Progenitor cell of endocrine pancreas (in vitro differentiated cells): ENCODE results near the gene AHSP. TPM values are rescaled to one million over a fixed set of nuclear protein-coding genes. Genes with fewer than 3 reads are reported as not detected.
A peak's percentile ranks its signal among the peaks of the same experiment; 100 is the strongest.
"Not testable (repeated sequence)": the region's sequence is repeated elsewhere in the genome, so short reads cannot be mapped to it uniquely, and the experiment has no call there.

Source experiments
- DNase-seq: peaks from one replicate; pipeline ENCODE4 v3.0.0; 2021; ENCODE audit warnings: low spot score; ENCODE audit not compliant: unreplicated experiment
- H3K27ac Mint-ChIP-seq: 2 replicates; pipeline ENCODE4 v1.8.0; 2021; ENCODE audit warnings: mild to moderate bottlenecking, moderate library complexity, mixed read lengths
- H3K27me3 Mint-ChIP-seq: 2 replicates; pipeline ENCODE4 v1.8.0; 2021; ENCODE audit warnings: mixed read lengths
- H3K36me3 Mint-ChIP-seq: 2 replicates; pipeline ENCODE4 v1.8.0; 2022; ENCODE audit warnings: mixed read lengths; ENCODE audit not compliant: insufficient read depth
- H3K4me1 Mint-ChIP-seq: 2 replicates; pipeline ENCODE4 v1.8.0; 2021; ENCODE audit warnings: low read depth, mixed read lengths
- H3K4me3 Mint-ChIP-seq: 2 replicates; pipeline ENCODE4 v1.8.0; 2021; ENCODE audit warnings: low read depth, mild to moderate bottlenecking, moderate library complexity, mixed read lengths
- H3K9me3 Mint-ChIP-seq: 2 replicates; pipeline ENCODE4 v1.8.0; 2021; ENCODE audit warnings: low read depth, mixed read lengths
- CTCF ChIP-seq: fragments of 200-600 bp; sonication (generic); IDR thresholded peaks from one replicate; pipeline ENCODE4 v1.5.0; 2021; ENCODE audit warnings: antibody characterized with exemption, mild to moderate bottlenecking; ENCODE audit not compliant: unreplicated experiment
- long read RNA-seq: library from polyadenylated mRNA; unstranded; transcript quantifications from one replicate; pipeline ENCODE4 v2.0.0, GENCODE V29; 2020
- total RNA-seq: library from RNA; stranded (reverse); gene quantifications from 2 replicates; pipeline ENCODE4 v1.2.1, GENCODE V29; 2021

The AHSP gene, protein sequence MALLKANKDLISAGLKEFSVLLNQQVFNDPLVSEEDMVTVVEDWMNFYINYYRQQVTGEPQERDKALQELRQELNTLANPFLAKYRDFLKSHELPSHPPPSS
- not detected in 2 replicates for total RNA-seq
- long read RNA-seq, result 0 reads

DNA sequence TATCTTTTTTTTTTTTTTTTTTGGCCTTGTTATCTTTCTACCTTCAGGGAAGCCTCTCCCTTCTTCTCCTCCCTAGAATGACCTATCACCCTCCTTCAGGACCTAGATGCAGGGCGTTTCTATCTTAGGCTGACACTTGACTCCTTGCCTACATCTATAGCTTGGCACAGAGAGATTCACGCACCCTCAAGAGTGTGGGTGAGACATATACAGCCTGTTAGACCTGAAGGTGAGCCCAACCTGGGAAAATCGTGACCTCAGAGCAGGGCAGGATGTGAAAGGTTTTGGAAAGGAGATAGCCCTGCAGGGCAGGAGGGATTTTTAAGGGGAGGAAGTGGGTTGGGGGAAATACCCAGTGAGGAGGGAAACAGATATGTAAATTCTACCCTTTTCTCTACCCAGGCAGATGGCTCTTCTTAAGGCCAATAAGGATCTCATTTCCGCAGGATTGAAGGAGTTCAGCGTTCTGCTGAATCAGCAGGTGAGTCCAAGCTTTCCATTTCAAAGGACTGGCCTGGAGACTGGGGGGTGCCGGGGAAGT lies at the start of gene AHSP:
AHSP (plus strand) TSS at position 167 of the 541 bp plus-strand sequence; CDS start at position 407, 240 bp downstream.
- Mint-ChIP-seq H3K27me3 (peaks cover 21% of the 10 kb centered on the region), H3K4me1 (peaks cover 3% of the 10 kb centered on the region), H3K9me3 (no peaks in the 10 kb centered on the region), H3K4me3 (no peak within 1 kb of the TSS), H3K36me3 (no peaks in the 10 kb centered on the region), H3K27ac (no peak within 1 kb of the TSS)
- TF ChIP-seq CTCF, result no peak
- no peak for DNase-seq

DNA sequence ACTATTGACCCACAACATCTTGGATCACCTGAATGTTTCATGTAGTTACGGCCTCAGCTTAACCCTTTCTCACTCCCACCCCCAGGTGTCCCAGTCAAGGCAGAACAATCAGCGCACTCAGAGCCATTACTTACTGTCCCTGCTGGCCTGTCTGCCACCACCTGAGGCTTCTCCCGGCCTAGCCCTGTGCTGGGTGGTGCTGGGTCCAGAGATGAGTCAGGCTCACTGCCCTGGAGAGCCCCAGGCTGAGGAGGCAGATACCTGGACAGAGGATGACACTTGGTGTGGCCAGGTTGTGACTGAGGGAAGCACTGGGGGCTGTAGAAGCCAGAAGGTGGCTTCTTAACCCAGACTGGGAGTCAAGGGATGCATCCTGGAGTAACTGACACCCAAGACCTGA lies 48.7 kb upstream of the AHSP start:
- no peak for TF ChIP-seq CTCF
- Mint-ChIP-seq H3K4me3 (no peak overlapping the region), H3K36me3 (no peaks in the 10 kb centered on the region), H3K27me3 (peaks cover 57% of the 10 kb centered on the region), H3K27ac (no peak overlapping the region), H3K4me1 (peaks cover 14% of the 10 kb centered on the region), H3K9me3 (no peaks in the 10 kb centered on the region)
- DNase-seq, result no peak

GRCh38 chr16:31479751-31480150 lies 47.9 kb upstream of the AHSP start:
- Mint-ChIP-seq H3K4me1 (peaks cover 20% of the 10 kb centered on the region), H3K27ac (no peak overlapping the region), H3K36me3 (no peaks in the 10 kb centered on the region), H3K27me3 (peaks cover 51% of the 10 kb centered on the region), H3K9me3 (no peaks in the 10 kb centered on the region), H3K4me3 (no peak overlapping the region)
- TF ChIP-seq CTCF, result no peak
- no peak for DNase-seq

GRCh38 chr16:31480851-31481536 lies 46.7 kb upstream of the AHSP start:
- no peaks in the 10 kb centered on the region for H3K36me3 Mint-ChIP-seq
- H3K9me3 Mint-ChIP-seq, result no peaks in the 10 kb centered on the region
- no peak for DNase-seq
- no peak overlapping the region for H3K4me3 Mint-ChIP-seq
- peaks cover 51% of the 10 kb centered on the region for H3K27me3 Mint-ChIP-seq
- peaks cover 25% of the 10 kb centered on the region for H3K4me1 Mint-ChIP-seq
- H3K27ac Mint-ChIP-seq, result no peak overlapping the region
- no peak for TF ChIP-seq CTCF

GRCh38 chr16:31483081-31483480 lies 44.6 kb upstream of the AHSP start, which contains the start of gene SLC5A2:
SLC5A2 (plus strand) TSS chr16:31483123; CDS start chr16:31483137, 14 bp downstream.
- Mint-ChIP-seq H3K27me3 (peaks cover 61% of the 10 kb centered on the region), H3K4me1 (peaks cover 14% of the 10 kb centered on the region), H3K9me3 (no peaks in the 10 kb centered on the region), H3K36me3 (no peaks in the 10 kb centered on the region), H3K27ac (no peak within 1 kb of the TSS), H3K4me3 (no peak within 1 kb of the TSS)
- no peak for TF ChIP-seq CTCF
- no peak for DNase-seq

DNA sequence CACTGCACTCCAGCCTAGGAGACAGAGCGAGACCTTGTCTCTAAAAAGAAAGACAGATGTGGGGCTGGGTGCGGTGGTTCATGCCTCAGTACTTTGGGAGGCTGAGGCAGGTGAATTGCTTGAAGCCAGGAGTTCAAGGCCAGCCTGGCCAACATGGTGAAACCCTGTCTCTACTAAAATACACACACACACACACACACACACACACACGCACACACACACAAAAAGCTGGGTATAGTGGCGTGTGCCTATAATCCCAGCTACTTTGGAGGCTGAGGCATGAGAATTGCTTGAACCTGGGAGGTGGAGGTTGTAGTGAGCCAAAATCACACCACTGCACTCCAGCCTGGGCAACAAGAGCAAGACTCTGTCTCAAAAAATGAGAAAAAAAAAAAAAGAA lies 43.7 kb upstream of the AHSP start:
- peak overlapping the region; percentile 24 for H3K27ac Mint-ChIP-seq
- not testable (repeated sequence) for H3K4me3 Mint-ChIP-seq, H3K9me3 Mint-ChIP-seq, H3K36me3 Mint-ChIP-seq, DNase-seq
- H3K4me1 Mint-ChIP-seq, result peaks cover 14% of the 10 kb centered on the region
- peaks cover 63% of the 10 kb centered on the region for H3K27me3 Mint-ChIP-seq
